Endothelial cell of umbilical vein (primary cell): ENCODE measurements around the gene SNTA1. TPM values are rescaled to one million over a fixed set of nuclear protein-coding genes. Genes with fewer than 3 reads are reported as not detected.

Experiments used
- BruUV-seq: library from RNA; stranded (reverse); fragments of 400-500 nt; replicated peaks from 2 replicates; lab custom pipeline; 2021; lab: Mats Ljungman, UMichigan
- CTCF ChIA-PET: fragments of 300-600, 350-600 bp; sonication (Branson Sonifier 250); formaldehyde crosslinking; loops from one replicate; lab custom pipeline; 2021; ENCODE audit warnings: antibody characterized with exemption, inconsistent platforms; lab: Charles Lee
- POLR2A ChIA-PET: fragments of 300-600, 350-600 bp; sonication (Branson Sonifier 250); formaldehyde crosslinking; loops from one replicate; lab custom pipeline; 2021; ENCODE audit warnings: antibody characterized with exemption, inconsistent platforms; lab: Charles Lee
- DNase-seq: peaks from one replicate; pipeline ENCODE4 v3.0.0-alpha.2; 2011; ENCODE audit warnings: low read depth, low spot score
- FAIRE-seq: peaks from 2 replicates; lab custom pipeline; 2011; peaks lifted over from hg19 to GRCh38; lab: Jason Lieb, UNC
- H2AFZ ChIP-seq: 2 replicates; pipeline ENCODE4 v1.6.0; 2012; ENCODE audit warnings: low read depth, low read length, control low read depth, inconsistent platforms
- H3K27ac ChIP-seq: 2 replicates; pipeline ENCODE4 v1.5.1; 2011; ENCODE audit warnings: low read depth, mild to moderate bottlenecking, control low read depth, low read length, moderate library complexity; ENCODE audit not compliant: insufficient read depth
- H3K27me3 ChIP-seq, 2 experiments: 2 replicates each; pipeline versions ENCODE4 v1.6.0 to v1.6.1; 2011; ENCODE audit warnings: low read length in 2 of 2, mixed read lengths in 1 of 2; ENCODE audit not compliant: control insufficient read depth in 2 of 2, insufficient read depth in 2 of 2
- H3K36me3 ChIP-seq, 2 experiments: 2 replicates in 1 of 2; 3 replicates in 1 of 2; pipeline ENCODE4 v1.5.1; 2011; ENCODE audit warnings: low read length in 2 of 2, mild to moderate bottlenecking in 1 of 2, moderate library complexity in 1 of 2; ENCODE audit not compliant: control insufficient read depth in 2 of 2, insufficient read depth in 2 of 2; ENCODE audit errors: extremely low read depth in 1 of 2
- H3K4me1 ChIP-seq: 3 replicates; pipeline ENCODE4 v1.5.1; 2011; ENCODE audit warnings: mild to moderate bottlenecking, low read length; ENCODE audit not compliant: control insufficient read depth, insufficient read depth; ENCODE audit errors: extremely low read depth
- H3K4me2 ChIP-seq: 2 replicates; pipeline ENCODE4 v1.6.1; 2011; ENCODE audit warnings: low read length, control low read depth, mixed read lengths; ENCODE audit not compliant: insufficient read depth
- H3K4me3 ChIP-seq, 3 experiments: fragments of 200-600 bp in 1 of 3; sonication (generic), shearing (Covaris generic) in 1 of 3; replicated peaks in 1 of 3; 2 replicates each; pipeline ENCODE4 v1.5.1; 2011 to 2016; ENCODE audit warnings: control low read depth in 3 of 3, low read length in 3 of 3, mild to moderate bottlenecking in 2 of 3, inconsistent platforms in 1 of 3, low read depth in 1 of 3, moderate library complexity in 1 of 3; ENCODE audit not compliant: insufficient read depth in 1 of 3
- H3K79me2 ChIP-seq: 2 replicates; pipeline ENCODE4 v1.6.0; 2012; ENCODE audit warnings: low read length, inconsistent platforms; ENCODE audit not compliant: control insufficient read depth, insufficient read depth
- H3K9ac ChIP-seq: replicated peaks from 2 replicates; pipeline ENCODE3; 2011; ENCODE audit warnings: low read length, control low read depth; ENCODE audit not compliant: insufficient read depth; ENCODE audit errors: extremely low read depth
- H3K9me1 ChIP-seq: replicated peaks from 3 replicates; pipeline ENCODE4 v1.6.0; 2011; ENCODE audit warnings: mild to moderate bottlenecking, low read length; ENCODE audit not compliant: control insufficient read depth, insufficient read depth; ENCODE audit errors: extremely low read depth
- H3K9me3 ChIP-seq: replicated peaks from 2 replicates; pipeline ENCODE4 v1.5.1; 2012; ENCODE audit warnings: low read length, inconsistent platforms; ENCODE audit not compliant: control insufficient read depth, insufficient read depth
- H4K20me1 ChIP-seq: replicated peaks from 2 replicates; pipeline ENCODE3; 2011; ENCODE audit warnings: mild to moderate bottlenecking, low read length; ENCODE audit not compliant: control insufficient read depth, insufficient read depth; ENCODE audit errors: extremely low read depth
- CTCF ChIP-seq, 2 donors: IDR thresholded peaks; 1 replicate in 1 of 2; 2 replicates in 1 of 2; pipeline ENCODE4 v1.5.1; 2011; ENCODE audit warnings: low read length in 2 of 2, mild to moderate bottlenecking in 2 of 2, moderate library complexity in 2 of 2, control low read depth in 1 of 2, inconsistent platforms in 1 of 2, low read depth in 1 of 2; ENCODE audit not compliant: insufficient read depth in 1 of 2; ENCODE audit errors: extremely low read depth in 1 of 2
- EZH2 ChIP-seq: IDR thresholded peaks from 2 replicates; pipeline ENCODE4 v1.6.1; 2012; ENCODE audit warnings: borderline replicate concordance, low read depth, mild to moderate bottlenecking, moderate library complexity, low read length, inconsistent platforms; ENCODE audit not compliant: severe bottlenecking
- FOS ChIP-seq: IDR thresholded peaks from 2 replicates; pipeline ENCODE4 v1.6.1; 2011; ENCODE audit warnings: mild to moderate bottlenecking, low read length, moderate library complexity, borderline replicate concordance; ENCODE audit not compliant: insufficient read depth
- GATA2 ChIP-seq: IDR thresholded peaks from 2 replicates; pipeline ENCODE4 v1.7.0; 2011; ENCODE audit warnings: low read depth, mild to moderate bottlenecking, moderate library complexity, mixed read lengths, low read length; ENCODE audit not compliant: insufficient read length, insufficient read depth
- JUN ChIP-seq: IDR thresholded peaks from 2 replicates; pipeline ENCODE4 v1.6.1; 2011; ENCODE audit warnings: borderline replicate concordance, low read depth; ENCODE audit not compliant: insufficient read length, insufficient read depth
- MYC ChIP-seq: IDR thresholded peaks from one replicate; pipeline ENCODE4 v1.6.1; 2011; ENCODE audit warnings: mild to moderate bottlenecking, low read depth, low read length
- POLR2A ChIP-seq: IDR thresholded peaks from 2 replicates; pipeline ENCODE4 v1.6.1; 2012; ENCODE audit warnings: low read depth, mild to moderate bottlenecking, control low read depth, low read length
- POLR2AphosphoS5 ChIP-seq: IDR thresholded peaks from 2 replicates; pipeline ENCODE4 v1.6.1; 2012; ENCODE audit warnings: low read depth, mild to moderate bottlenecking, control low read depth, low read length, moderate library complexity; ENCODE audit not compliant: insufficient read depth
- dilution Hi-C: fragments of 300-500 bp; cut with MboI; formaldehyde crosslinking; loops from one replicate; pipeline ENCODE4 v1.15.0; 2019; ENCODE audit warnings: low sequenced_read_pairs; ENCODE audit not compliant: extremely low pct_ligation_motif_present
- intact Hi-C: fragments of 100-400 bp; cut with micrococcal nuclease; formaldehyde crosslinking; loops from one replicate; pipeline ENCODE4 v1.10.0; 2022
- polyA plus RNA-seq, 4 experiments: library from polyadenylated mRNA; depleted of rRNA in 3 of 4; stranded (reverse) in 3 of 4; unstranded in 1 of 4; fragments of >200 nt; gene quantifications; 2 replicates each; pipeline versions ENCODE4 v1.2.1 to v1.2.3, GENCODE V29; 2011 to 2012; ENCODE audit warnings: missing spikeins in 1 of 4
- total RNA-seq: library from RNA; stranded (reverse); gene quantifications from 2 replicates; pipeline ENCODE4 v1.2.3, GENCODE V29; 2021
- TF ChIP-seq, protein P1 (sequence below): IDR thresholded peaks from 2 replicates; pipeline ENCODE4 v1.6.1; 2011; ENCODE audit not compliant: insufficient read depth, insufficient read length

SNTA1 gene
- total and polyA plus RNA-seq, 2 donors (not counting 3 experiments of a cell fraction or from before 2014, with no cell fraction given): 5.2 to 6.0 TPM

GRCh38 chr20:33386673-33387072 is 56.9 kb downstream of the SNTA1 start:
- H4K20me1 ChIP-seq: no peaks in the 10 kb centered on the region
- no peak overlapping the region for H3K4me2 ChIP-seq
- H3K79me2 ChIP-seq: no peaks in the 10 kb centered on the region
- no peaks in the 10 kb centered on the region for H3K27me3 ChIP-seq
- H3K27ac ChIP-seq: no peak overlapping the region
- BruUV-seq: no TSS peak
- H2AFZ ChIP-seq: no peak overlapping the region
- peaks cover 3 to 4% of the 10 kb centered on the region in 2 experiments for H3K36me3 ChIP-seq
- no peaks in the 10 kb centered on the region for H3K4me1 ChIP-seq
- H3K9ac ChIP-seq: no peak overlapping the region
- H3K4me3 ChIP-seq: no peak overlapping the region
- no peaks in the 10 kb centered on the region for H3K9me1 ChIP-seq
- no peak for TF ChIP-seq POLR2A
- no peak for TF ChIP-seq JUN
- TF ChIP-seq MYC: no peak
- TF ChIP-seq POLR2AphosphoS5: no peak
- no peak for TF ChIP-seq FOS
- TF ChIP-seq EZH2: no peak
- TF ChIP-seq, protein P1, sequence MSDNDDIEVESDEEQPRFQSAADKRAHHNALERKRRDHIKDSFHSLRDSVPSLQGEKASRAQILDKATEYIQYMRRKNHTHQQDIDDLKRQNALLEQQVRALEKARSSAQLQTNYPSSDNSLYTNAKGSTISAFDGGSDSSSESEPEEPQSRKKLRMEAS: no peak
- no peak for TF ChIP-seq GATA2
- TF ChIP-seq CTCF (IDR thresholded peaks at IDR 0.05; ENCODE audit: extremely low read depth in 1 of 2, insufficient read depth in 1 of 2, low read depth in 1 of 2, low read length in 2 of 2): no peak
- intact Hi-C loops (no loop called here), dilution Hi-C loops (no loop called here)
- H3K9me3 ChIP-seq: no peaks in the 10 kb centered on the region
- CTCF ChIA-PET: no interaction called here
- POLR2A ChIA-PET: no interaction called here
- DNase-seq (no peak), FAIRE-seq (no peak)
